ENCODE measurements around the gene VPS72. TPM values are rescaled to one million over a fixed set of nuclear protein-coding genes. Genes with fewer than 3 reads are reported as not detected.

The VPS72 gene
- total RNA-seq, 1 experiment from 2014 or later: 71.5 TPM

DNA sequence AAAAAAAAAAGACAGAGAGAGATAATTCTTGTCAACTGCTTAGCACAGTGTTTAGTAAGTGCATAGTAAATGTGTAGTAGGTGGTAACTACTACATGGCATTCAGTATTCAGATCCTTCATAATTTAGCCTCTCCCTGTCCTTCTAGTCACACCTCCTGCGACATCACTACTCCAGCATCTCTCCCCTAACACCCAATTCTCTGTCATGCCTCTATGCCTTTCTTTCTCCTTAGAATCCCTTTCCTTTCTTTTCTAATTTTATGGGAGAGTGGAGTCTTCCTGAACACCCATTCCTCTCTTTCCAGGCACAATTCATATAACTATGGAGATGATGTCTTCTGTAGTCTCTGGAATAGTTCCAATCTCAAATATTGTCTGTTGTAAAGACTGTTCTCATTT is 3.9 kb upstream of the VPS72 start:
- H3K4me1 ChIP-seq (ENCODE audit: control insufficient read depth, insufficient read depth, low read length): peaks cover 15% of the 10 kb centered on the region
- H3K27me3 ChIP-seq (ENCODE audit: control insufficient read depth, insufficient read depth, low read length): no peaks in the 10 kb centered on the region
- H3K36me3 ChIP-seq (ENCODE audit: control insufficient read depth, insufficient read depth, low read length): no peaks in the 10 kb centered on the region; the same call in 1 of the 2 replicates
- no peak for DNase-seq (ENCODE audit: low read depth, low spot score)
- H3K4me3 ChIP-seq (ENCODE audit: low read depth in 2 of 2, low read length in 2 of 2): no peak overlapping the region; a peak in 1 of 4 replicates
- ChIA-PET POLR2A (no interaction called here), CTCF (no interaction called here)
- no peak for TF ChIP-seq SIN3A (IDR thresholded peaks at IDR 0.05; ENCODE audit: borderline replicate concordance, insufficient read depth, low read depth, low read length)
- TF ChIP-seq, protein P1, sequence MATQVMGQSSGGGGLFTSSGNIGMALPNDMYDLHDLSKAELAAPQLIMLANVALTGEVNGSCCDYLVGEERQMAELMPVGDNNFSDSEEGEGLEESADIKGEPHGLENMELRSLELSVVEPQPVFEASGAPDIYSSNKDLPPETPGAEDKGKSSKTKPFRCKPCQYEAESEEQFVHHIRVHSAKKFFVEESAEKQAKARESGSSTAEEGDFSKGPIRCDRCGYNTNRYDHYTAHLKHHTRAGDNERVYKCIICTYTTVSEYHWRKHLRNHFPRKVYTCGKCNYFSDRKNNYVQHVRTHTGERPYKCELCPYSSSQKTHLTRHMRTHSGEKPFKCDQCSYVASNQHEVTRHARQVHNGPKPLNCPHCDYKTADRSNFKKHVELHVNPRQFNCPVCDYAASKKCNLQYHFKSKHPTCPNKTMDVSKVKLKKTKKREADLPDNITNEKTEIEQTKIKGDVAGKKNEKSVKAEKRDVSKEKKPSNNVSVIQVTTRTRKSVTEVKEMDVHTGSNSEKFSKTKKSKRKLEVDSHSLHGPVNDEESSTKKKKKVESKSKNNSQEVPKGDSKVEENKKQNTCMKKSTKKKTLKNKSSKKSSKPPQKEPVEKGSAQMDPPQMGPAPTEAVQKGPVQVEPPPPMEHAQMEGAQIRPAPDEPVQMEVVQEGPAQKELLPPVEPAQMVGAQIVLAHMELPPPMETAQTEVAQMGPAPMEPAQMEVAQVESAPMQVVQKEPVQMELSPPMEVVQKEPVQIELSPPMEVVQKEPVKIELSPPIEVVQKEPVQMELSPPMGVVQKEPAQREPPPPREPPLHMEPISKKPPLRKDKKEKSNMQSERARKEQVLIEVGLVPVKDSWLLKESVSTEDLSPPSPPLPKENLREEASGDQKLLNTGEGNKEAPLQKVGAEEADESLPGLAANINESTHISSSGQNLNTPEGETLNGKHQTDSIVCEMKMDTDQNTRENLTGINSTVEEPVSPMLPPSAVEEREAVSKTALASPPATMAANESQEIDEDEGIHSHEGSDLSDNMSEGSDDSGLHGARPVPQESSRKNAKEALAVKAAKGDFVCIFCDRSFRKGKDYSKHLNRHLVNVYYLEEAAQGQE (IDR thresholded peaks at IDR 0.05; ENCODE audit: insufficient read depth in 1 of 2, low read depth in 2 of 2, low read length in 1 of 2): no peak
- no peak for TF ChIP-seq POLR2AphosphoS5 (IDR thresholded peaks at IDR 0.05; ENCODE audit: low read depth, low read length)
- TF ChIP-seq TCF7L2 (IDR thresholded peaks at IDR 0.05; ENCODE audit: low read depth, low read length): no peak
- TF ChIP-seq, protein P2, sequence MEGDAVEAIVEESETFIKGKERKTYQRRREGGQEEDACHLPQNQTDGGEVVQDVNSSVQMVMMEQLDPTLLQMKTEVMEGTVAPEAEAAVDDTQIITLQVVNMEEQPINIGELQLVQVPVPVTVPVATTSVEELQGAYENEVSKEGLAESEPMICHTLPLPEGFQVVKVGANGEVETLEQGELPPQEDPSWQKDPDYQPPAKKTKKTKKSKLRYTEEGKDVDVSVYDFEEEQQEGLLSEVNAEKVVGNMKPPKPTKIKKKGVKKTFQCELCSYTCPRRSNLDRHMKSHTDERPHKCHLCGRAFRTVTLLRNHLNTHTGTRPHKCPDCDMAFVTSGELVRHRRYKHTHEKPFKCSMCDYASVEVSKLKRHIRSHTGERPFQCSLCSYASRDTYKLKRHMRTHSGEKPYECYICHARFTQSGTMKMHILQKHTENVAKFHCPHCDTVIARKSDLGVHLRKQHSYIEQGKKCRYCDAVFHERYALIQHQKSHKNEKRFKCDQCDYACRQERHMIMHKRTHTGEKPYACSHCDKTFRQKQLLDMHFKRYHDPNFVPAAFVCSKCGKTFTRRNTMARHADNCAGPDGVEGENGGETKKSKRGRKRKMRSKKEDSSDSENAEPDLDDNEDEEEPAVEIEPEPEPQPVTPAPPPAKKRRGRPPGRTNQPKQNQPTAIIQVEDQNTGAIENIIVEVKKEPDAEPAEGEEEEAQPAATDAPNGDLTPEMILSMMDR (IDR thresholded peaks at IDR 0.05): no peak
- no peaks in the 10 kb centered on the region for H3K9me3 ChIP-seq (ENCODE audit: control insufficient read depth, insufficient read depth, low read depth, low read length)
- H3K27ac ChIP-seq (ENCODE audit: low read length): peak overlapping the region; percentile 24; the same call in 1 of the 2 replicates
- intact Hi-C loops (cut with micrococcal nuclease; ENCODE audit: unreplicated experiment) (no loop called here), in situ Hi-C loops (cut with HindIII; ENCODE audit: low pct_unique_long_range_greater_than_20kb, low sequenced_read_pairs) (no loop called here)
- no peak for ATAC-seq
- BruUV-seq (replicated peaks): no TSS peak

DNA sequence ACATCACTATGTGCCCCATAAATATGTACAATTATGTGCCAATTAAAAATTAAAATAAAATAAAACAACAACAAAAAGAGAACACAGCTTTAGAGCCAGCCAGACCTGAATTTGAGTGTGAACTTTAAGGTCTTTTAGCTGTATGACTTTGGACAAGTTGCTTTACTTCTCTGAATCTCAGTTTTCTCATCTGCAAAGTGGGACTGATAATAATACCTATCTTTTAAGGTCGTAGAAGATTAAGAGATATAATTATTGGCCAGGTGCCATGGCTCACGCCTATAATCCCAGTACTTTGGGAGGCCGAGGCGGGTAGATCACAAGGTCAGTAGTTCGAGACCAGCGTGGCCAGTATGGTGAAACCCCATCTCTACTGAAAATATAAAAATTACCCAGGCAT is 3.3 kb upstream of the VPS72 start:
- POLR2A ChIA-PET: no interaction called here
- TF ChIP-seq POLR2AphosphoS5 (IDR thresholded peaks at IDR 0.05; ENCODE audit: low read depth, low read length) (no peak), TCF7L2 (IDR thresholded peaks at IDR 0.05; ENCODE audit: low read depth, low read length) (no peak), SIN3A (IDR thresholded peaks at IDR 0.05; ENCODE audit: borderline replicate concordance, insufficient read depth, low read depth, low read length) (no peak)
- TF ChIP-seq, protein P2 (IDR thresholded peaks at IDR 0.05): no peak
- no peak overlapping the region for H3K27ac ChIP-seq (ENCODE audit: low read length)
- H3K36me3 ChIP-seq (ENCODE audit: control insufficient read depth, insufficient read depth, low read length): no peaks in the 10 kb centered on the region; the same call in 1 of the 2 replicates
- intact Hi-C loops (cut with micrococcal nuclease; ENCODE audit: unreplicated experiment): no loop called here
- H3K4me3 ChIP-seq (ENCODE audit: low read depth in 2 of 2, low read length in 2 of 2): no peak overlapping the region
- no peaks in the 10 kb centered on the region for H3K9me3 ChIP-seq (ENCODE audit: control insufficient read depth, insufficient read depth, low read depth, low read length)
- no peaks in the 10 kb centered on the region for H3K27me3 ChIP-seq (ENCODE audit: control insufficient read depth, insufficient read depth, low read length)
- in situ Hi-C loops (cut with HindIII; ENCODE audit: low pct_unique_long_range_greater_than_20kb, low sequenced_read_pairs): no loop called here
- no TSS peak for BruUV-seq (replicated peaks)
- ATAC-seq: no peak
- no peak for DNase-seq (ENCODE audit: low read depth, low spot score)
- H3K4me1 ChIP-seq (ENCODE audit: control insufficient read depth, insufficient read depth, low read length): peaks cover 15% of the 10 kb centered on the region
- CTCF ChIA-PET: no interaction called here

All from Panc1 (cell line).